GM19468 (cell line): Measurements from ENCODE around the gene NPIPA2.
"Not testable (repeated sequence)": the region's sequence is repeated elsewhere in the genome, so short reads cannot be mapped to it uniquely, and the experiment has no call there.

ENCODE experiments used
- ATAC-seq: cut with Tn5 transposase; IDR thresholded peaks from one replicate; pipeline ENCODE4 v1.9.1; 2021; ENCODE audit warnings: mild to moderate bottlenecking, moderate library complexity, moderate number of reproducible peaks; ENCODE audit not compliant: unreplicated experiment; ENCODE audit errors: extremely low read depth

Gene NPIPA2

DNA sequence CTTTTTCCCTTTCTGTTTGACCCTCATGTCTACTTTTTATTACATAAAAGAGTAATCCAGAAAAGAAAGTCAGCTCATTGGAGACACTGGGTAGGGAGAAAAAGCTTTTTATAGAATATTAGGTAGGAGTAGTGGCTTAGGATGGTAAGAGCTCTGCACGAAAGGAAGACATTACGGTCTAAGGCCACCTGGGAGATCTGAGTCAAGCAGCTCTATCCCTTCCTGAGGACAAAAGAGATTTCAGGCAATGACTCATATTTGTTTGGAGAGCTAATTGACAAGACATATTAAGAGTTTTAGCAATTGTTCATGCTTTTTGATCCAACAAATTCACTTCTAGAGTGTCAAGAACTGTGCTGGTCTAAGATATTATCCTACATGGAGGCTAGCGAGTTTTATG, 71.6 kb downstream of the NPIPA2 start:
- ATAC-seq: not testable (repeated sequence)
